Activated T-helper 1 cell treated with anti-CD3 and anti-CD28 coated beads, Interleukin-12 subunit alpha, Interleukin-12 subunit beta, Interleukin-2, Interleukin-4 antibody, amounts not matched to agents 30 ng/mL and 10 ng/mL and 1 ng/mL, durations not matched to agents 14 hours and 24 hours and 36 hours (primary cell): ENCODE data around the gene TTLL5. TPM values are rescaled to one million over a fixed set of nuclear protein-coding genes. Genes with fewer than 3 reads are reported as not detected.

ENCODE experiments used
- DNase-seq: peaks from one replicate; pipeline ENCODE4 v3.0.0; 2021; ENCODE audit warnings: low spot score
- H3K27ac Mint-ChIP-seq: one replicate; pipeline ENCODE4 v1.8.0; 2021; ENCODE audit warnings: mild to moderate bottlenecking, mixed read lengths
- H3K27me3 Mint-ChIP-seq: one replicate; pipeline ENCODE4 v1.8.0; 2022; ENCODE audit warnings: mild to moderate bottlenecking, moderate library complexity, mixed read lengths; ENCODE audit not compliant: insufficient read depth
- H3K36me3 Mint-ChIP-seq: one replicate; pipeline ENCODE4 v1.8.0; 2021; ENCODE audit warnings: low read depth, mixed read lengths
- H3K4me1 Mint-ChIP-seq: one replicate; pipeline ENCODE4 v1.8.0; 2021; ENCODE audit warnings: low read depth, mixed read lengths
- H3K4me3 Mint-ChIP-seq: one replicate; pipeline ENCODE4 v1.8.0; 2021; ENCODE audit warnings: mild to moderate bottlenecking, moderate library complexity, mixed read lengths
- H3K9me3 Mint-ChIP-seq: one replicate; pipeline ENCODE4 v1.8.0; 2021; ENCODE audit warnings: mixed read lengths
- intact Hi-C: fragments of 100-400 bp; cut with micrococcal nuclease; formaldehyde crosslinking; loops from one replicate; pipeline ENCODE4 v1.15.1; 2024
- total RNA-seq: library from RNA; stranded (reverse); gene quantifications from 2 replicates; pipeline ENCODE4 v1.2.3, GENCODE V29; 2022

TTLL5 gene
- total RNA-seq, 1 donor from 2014 or later = 36.2 TPM

DNA sequence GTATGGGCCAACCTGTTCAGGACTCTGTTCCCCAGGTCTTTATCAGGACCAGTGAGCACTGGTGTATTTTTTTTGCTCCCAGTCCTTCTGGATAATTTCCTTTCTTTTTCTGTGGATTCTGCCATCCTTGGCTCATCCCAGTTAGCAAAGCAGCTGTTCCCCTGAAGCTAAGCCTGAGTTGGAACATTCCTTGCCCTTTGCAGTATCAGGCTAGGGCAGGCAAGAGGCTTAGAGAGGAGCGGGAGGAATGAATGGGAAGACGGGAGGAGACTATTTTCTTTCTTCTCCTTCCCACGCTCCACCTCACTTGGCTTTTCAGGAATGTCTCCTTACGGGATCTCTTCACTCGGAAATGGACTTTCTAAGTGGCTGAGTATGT lies 29.6 kb upstream of the TTLL5 start:
- Mint-ChIP-seq H3K27ac (no peak overlapping the region), H3K36me3 (no peaks in the 10 kb centered on the region), H3K4me3 (no peak overlapping the region), H3K4me1 (no peaks in the 10 kb centered on the region), H3K9me3 (no peaks in the 10 kb centered on the region), H3K27me3 (peaks cover under 1% of the 10 kb centered on the region)
- intact Hi-C loops = no loop called here
- no peak for DNase-seq

DNA sequence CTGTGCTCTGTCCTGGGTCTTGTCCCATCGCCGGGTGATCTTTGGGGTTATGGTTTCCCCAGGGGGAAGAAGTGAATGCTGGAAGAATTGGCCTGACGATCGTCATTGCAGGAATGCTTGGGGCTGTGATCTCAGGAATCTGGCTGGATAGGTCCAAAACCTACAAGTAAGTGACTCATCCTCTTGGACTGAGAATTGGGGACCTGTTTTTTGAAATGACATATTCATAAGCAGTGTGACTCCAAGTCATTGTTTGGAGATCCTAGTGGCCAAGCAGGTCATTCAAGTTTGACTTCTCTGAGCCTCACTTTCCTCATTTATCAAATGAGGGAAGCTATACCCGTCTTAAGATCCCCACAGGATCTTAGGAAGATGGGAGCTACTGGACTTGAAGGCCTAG lies 26.2 kb upstream of the TTLL5 start:
- intact Hi-C loops = no loop called here
- Mint-ChIP-seq H3K27me3 (no peaks in the 10 kb centered on the region), H3K4me1 (no peaks in the 10 kb centered on the region), H3K4me3 (no peak overlapping the region), H3K9me3 (no peaks in the 10 kb centered on the region), H3K36me3 (peaks cover 2% of the 10 kb centered on the region), H3K27ac (no peak overlapping the region)
- DNase-seq = no peak

DNA sequence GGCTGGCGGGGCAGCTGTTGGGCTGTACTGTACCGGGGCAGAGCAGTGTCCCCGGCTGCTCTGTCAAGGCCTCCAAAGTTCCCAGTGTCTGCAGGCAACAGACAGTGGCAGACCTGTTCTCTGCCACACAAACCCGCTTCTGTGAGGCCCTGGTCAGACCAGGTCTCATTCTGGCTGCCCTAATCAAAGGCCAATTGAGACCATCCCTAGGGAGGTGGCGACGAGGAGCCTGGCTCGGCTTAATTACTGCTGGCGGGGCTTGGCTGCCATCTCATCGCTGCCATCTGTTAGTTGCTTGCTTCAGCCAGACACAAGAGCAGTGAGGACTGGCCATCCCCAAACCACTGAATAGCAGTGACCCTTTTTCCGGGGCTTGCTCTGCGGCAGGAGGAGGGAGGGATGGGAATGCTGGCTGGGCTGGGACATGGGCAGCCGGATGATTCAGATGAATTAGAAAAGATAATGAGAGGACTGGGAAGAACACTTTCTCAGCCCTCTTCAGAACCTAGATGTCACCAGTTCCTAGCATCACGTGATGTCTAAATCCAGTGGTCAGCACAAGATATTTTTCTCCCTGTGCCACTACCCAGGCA lies 24.9 kb upstream of the TTLL5 start:
- no peak overlapping the region for H3K4me3 Mint-ChIP-seq
- H3K27ac Mint-ChIP-seq = no peak overlapping the region
- no peak for DNase-seq
- no peaks in the 10 kb centered on the region for H3K9me3 Mint-ChIP-seq
- peaks cover 5% of the 10 kb centered on the region for H3K36me3 Mint-ChIP-seq
- intact Hi-C loops = no loop called here
- H3K27me3 Mint-ChIP-seq = no peaks in the 10 kb centered on the region
- H3K4me1 Mint-ChIP-seq = no peaks in the 10 kb centered on the region

DNA sequence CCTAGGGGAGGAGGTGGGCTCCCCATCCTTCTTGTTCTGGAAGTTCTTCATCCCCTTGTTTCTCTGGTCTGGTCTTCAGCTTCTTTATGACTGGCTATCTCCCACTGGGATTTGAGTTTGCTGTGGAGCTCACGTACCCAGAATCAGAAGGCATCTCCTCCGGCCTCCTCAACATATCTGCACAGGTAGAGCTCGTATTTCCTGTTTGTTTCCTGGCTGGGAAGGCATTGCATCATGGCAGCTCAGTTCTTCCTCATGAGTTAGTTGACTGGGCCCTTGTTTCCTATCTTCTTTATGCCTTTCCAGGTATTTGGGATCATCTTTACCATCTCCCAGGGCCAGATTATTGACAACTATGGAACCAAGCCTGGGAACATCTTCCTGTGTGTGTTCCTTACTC lies 20.2 kb upstream of the TTLL5 start:
- Mint-ChIP-seq H3K4me3 (no peak overlapping the region), H3K4me1 (no peaks in the 10 kb centered on the region), H3K27me3 (no peaks in the 10 kb centered on the region), H3K27ac (no peak overlapping the region), H3K9me3 (no peaks in the 10 kb centered on the region), H3K36me3 (peaks cover 12% of the 10 kb centered on the region)
- no peak for DNase-seq
- intact Hi-C loops = no loop called here

DNA sequence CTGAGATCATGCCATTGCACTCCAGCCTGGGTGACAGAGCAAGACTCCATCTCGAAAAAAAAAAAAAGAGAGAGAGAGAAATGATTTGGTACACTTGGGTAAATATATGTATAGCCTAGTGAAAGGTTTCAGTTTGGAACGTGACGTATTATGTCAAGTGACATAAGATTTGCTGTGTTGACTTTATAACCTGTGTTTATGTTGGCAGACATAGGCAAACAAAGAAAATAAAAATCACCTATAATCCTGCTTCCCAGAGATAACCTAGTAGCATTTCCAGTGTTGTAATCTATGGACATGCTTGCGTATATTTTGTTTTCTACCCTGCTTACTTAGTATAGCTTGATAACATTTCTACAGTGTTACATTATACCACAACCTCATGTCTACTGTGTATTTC lies 17.1 kb upstream of the TTLL5 start:
- intact Hi-C loops = no loop called here
- Mint-ChIP-seq H3K27me3 (no peaks in the 10 kb centered on the region), H3K36me3 (peaks cover 13% of the 10 kb centered on the region), H3K9me3 (no peaks in the 10 kb centered on the region), H3K27ac (no peak overlapping the region), H3K4me3 (no peak overlapping the region), H3K4me1 (no peaks in the 10 kb centered on the region)
- DNase-seq = no peak

DNA sequence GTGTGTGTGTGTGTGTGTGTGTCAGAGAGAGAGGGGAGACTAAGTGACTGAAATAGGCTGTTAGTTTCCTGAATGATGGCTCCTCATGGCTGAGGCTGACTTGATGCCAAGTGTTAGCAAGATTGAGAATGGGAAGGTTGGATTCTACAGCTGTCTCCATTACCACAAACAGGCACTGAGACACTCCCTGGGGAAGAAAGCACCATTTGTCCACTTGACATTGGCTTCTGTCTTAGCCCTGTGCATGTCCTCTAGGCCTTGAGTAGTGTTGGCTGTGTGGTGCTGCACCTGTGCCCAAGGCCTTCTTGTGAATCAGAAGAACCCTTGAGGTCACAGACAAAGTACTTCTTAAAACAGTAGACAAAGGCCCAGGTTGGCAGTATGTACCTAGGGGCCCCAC lies 16.0 kb upstream of the TTLL5 start:
- Mint-ChIP-seq H3K9me3 (no peaks in the 10 kb centered on the region), H3K36me3 (peaks cover 21% of the 10 kb centered on the region), H3K4me1 (no peaks in the 10 kb centered on the region), H3K27ac (no peak overlapping the region), H3K4me3 (no peak overlapping the region), H3K27me3 (no peaks in the 10 kb centered on the region)
- no peak for DNase-seq
- intact Hi-C loops = no loop called here

DNA sequence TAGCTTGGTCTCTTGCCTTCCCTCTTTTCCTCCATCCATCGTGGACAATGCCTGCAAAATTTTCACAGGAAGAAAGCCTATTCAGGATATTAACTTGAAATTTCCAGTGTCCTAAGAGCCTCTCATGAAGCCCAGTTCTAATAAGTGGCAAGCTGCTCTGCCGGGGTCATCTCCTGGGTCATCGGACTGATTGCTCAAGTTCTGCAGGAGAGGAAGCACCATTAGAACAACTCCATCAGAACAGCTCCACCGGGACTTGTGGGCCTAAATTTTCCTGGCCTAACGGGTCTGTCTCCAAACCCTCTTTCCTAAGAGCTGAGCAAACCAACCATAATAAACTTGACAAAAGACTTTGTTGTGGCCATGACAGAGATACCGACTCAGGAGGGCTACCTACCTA lies 14.3 kb upstream of the TTLL5 start:
- DNase-seq = no peak
- Mint-ChIP-seq H3K4me1 (no peaks in the 10 kb centered on the region), H3K9me3 (no peaks in the 10 kb centered on the region), H3K36me3 (peaks cover 32% of the 10 kb centered on the region), H3K27ac (no peak overlapping the region), H3K4me3 (no peak overlapping the region), H3K27me3 (no peaks in the 10 kb centered on the region)
- intact Hi-C loops = no loop called here

DNA sequence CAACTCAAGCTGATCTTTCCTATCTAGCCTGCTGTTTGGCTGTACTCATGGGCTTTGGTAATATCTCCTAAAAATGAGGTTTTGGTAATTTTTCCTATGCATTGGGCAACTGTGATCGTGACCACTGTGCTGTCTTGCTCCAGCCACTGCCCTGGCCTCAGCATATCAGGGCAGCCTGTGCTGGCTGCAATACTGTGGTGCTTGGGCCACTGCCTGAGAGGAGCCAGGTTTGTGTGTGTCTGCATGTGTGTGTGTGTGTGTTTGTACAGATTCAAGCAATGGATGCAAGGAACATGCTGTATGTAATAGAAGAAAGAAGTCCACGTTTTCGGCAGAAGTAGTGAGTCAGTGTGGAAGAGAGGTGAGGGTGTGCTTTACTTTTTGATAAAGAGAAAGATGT lies 13.4 kb upstream of the TTLL5 start:
- peaks cover 32% of the 10 kb centered on the region for H3K36me3 Mint-ChIP-seq
- no peak overlapping the region for H3K4me3 Mint-ChIP-seq

DNA sequence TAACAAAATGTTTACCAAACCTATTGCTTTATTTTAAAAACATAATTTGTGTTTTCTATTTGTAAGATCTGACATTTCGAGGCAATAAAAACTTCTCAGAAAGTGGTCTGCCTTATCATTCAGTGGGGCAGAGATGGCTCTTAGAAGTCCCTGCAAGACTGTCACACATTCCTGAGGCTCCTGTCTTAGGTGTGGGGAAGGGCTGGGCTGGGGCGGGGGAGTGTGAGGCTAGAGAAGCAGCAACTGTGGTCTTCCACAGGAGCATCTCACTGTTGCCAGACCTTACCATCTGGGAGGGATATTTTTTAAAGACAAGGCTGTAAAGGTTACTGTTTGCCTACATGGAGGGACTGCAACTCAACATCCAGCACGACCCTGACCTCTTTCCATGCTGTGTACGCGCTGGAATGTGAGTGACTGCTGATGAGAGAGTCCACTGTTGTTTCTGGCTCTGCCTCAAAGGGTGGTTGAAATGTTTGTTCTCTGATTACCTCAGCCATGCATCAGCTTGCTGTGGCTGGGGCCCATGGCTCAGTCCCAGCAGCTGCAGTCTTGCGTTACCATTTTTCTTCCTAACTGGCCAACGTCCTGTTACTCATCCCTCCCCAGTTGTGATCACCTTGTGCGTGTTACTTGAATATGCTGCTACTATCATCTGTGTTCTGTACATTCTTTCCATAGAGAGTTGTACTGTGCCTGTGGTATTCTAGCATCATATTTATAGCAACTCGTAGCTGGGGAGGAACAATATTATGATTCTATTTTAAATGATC lies 12.8 kb upstream of the TTLL5 start:
- Mint-ChIP-seq H3K27me3 (no peaks in the 10 kb centered on the region), H3K36me3 (peaks cover 30% of the 10 kb centered on the region), H3K27ac (no peak overlapping the region), H3K9me3 (no peaks in the 10 kb centered on the region), H3K4me1 (no peaks in the 10 kb centered on the region), H3K4me3 (no peak overlapping the region)
- no peak for DNase-seq
- intact Hi-C loops = no loop called here

More for the DNA sequence above, 13.4 kb upstream of the TTLL5 start:
- Mint-ChIP-seq H3K4me1 (no peaks in the 10 kb centered on the region), H3K27ac (no peak overlapping the region), H3K9me3 (no peaks in the 10 kb centered on the region), H3K27me3 (no peaks in the 10 kb centered on the region)
- intact Hi-C loops = no loop called here
- no peak for DNase-seq

DNA sequence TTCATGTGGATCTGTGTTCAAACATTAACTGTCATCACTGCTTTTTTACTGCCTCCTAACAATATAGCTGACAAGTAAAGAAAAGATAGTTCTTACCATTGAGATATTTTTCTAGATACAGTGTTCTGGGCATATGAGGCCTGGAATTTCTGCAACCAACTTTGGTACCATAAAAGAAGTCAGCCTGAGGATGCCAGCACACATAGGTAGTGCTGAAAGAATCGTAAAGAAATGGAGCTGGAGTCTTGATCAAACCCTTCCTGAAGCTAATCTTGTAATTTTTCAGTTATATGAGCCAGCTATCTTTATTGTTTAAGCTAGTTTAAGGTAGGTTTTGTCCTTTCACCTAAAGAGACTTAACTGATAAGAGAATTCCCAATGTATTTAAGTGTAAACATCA lies 11.7 kb upstream of the TTLL5 start:
- peaks cover 5% of the 10 kb centered on the region for H3K4me1 Mint-ChIP-seq
- H3K4me3 Mint-ChIP-seq = no peak overlapping the region
- H3K27me3 Mint-ChIP-seq = no peaks in the 10 kb centered on the region
- H3K9me3 Mint-ChIP-seq = no peaks in the 10 kb centered on the region
- no peak overlapping the region for H3K27ac Mint-ChIP-seq
- intact Hi-C loops = no loop called here
- no peak for DNase-seq
- peaks cover 31% of the 10 kb centered on the region for H3K36me3 Mint-ChIP-seq

DNA sequence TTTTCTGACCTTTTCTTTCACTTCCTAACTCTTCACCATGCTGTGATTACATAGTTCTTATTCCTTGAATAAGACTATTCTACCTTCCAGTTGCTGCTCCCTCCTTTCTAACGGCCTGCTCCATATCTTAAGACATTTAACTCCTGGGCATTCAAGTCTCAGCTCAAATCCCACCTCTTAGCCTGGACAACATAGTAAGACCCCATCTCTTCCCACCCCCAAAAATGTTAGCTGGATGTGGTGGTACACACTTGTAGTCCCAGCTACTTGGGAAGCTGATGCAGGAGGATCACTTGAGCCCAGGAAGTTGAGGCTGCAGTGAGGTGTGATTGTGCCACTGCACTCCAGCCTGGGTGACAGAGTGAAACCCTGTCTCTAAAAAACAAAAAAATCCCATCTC lies 11.3 kb upstream of the TTLL5 start:
- no peaks in the 10 kb centered on the region for H3K9me3 Mint-ChIP-seq
- DNase-seq = no peak
- no peaks in the 10 kb centered on the region for H3K27me3 Mint-ChIP-seq
- no peak overlapping the region for H3K4me3 Mint-ChIP-seq
- peaks cover 32% of the 10 kb centered on the region for H3K36me3 Mint-ChIP-seq
- H3K27ac Mint-ChIP-seq = no peak overlapping the region
- intact Hi-C loops = no loop called here
- peaks cover 5% of the 10 kb centered on the region for H3K4me1 Mint-ChIP-seq

DNA sequence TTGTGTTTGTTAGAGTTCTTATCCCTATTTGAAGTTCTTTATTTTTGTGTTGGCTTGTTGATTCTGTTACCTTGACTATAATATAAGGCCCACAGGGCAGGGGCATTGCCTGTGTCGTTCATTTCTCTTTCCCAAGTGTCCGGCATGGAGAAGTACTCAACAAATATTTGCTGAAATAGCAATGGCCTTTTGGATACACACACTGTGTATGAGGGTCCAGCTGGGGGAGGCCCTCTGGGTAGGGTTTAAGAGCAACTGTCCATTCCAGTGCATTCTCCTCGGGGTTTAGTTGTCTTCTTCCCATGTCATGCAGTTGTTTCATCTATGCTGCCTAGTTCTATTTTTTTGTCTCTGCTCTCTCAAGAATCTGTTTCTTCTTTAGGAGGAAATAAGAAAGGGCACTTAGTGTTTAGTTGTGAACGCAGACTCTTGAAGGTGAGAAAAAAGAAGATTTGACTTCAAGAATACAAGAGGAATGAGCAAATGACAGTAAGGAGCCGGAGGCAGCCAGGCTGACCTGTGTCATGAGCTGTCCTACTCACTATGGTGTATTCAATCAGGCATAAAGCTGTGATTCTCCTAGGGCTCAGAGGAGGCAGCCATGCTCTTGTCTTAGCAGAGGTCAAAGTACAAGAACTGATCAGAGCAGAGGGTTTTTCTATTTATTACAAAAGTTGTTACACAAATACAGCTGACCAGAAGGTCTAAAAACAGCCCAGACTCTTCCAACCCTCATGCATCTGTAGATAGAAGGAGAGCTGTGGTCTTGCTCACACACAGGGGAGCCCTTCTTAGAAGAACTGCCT lies 10.6 kb upstream of the TTLL5 start:
- peaks cover 35% of the 10 kb centered on the region for H3K36me3 Mint-ChIP-seq
- H3K27ac Mint-ChIP-seq = peak overlapping the region; percentile 5
- no peaks in the 10 kb centered on the region for H3K9me3 Mint-ChIP-seq
- no peaks in the 10 kb centered on the region for H3K27me3 Mint-ChIP-seq
- H3K4me1 Mint-ChIP-seq = peaks cover 5% of the 10 kb centered on the region
- DNase-seq = no peak
- H3K4me3 Mint-ChIP-seq = no peak overlapping the region
- intact Hi-C loops = no loop called here

DNA sequence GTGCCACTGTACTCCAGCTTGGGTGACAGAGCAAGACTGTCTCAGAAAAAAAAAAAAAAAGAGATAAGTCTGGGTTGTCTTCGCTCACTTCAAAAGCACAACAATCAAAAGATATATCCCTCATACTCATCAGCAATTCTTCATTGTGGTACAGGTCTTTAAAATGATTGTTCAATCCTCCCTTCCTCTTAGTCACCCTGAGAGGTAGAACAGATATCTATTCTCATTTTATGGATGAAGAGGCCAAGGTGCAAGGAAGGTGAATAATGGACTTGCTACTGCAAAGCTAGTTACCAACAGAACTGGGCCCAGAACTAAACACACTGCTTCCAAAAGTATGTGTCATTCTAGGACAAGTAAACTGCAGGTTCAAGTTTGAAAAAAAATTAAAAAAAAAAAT lies 7.5 kb upstream of the TTLL5 start:
- Mint-ChIP-seq H3K27ac (no peak overlapping the region), H3K4me3 (no peak overlapping the region), H3K9me3 (no peaks in the 10 kb centered on the region), H3K4me1 (peaks cover 16% of the 10 kb centered on the region), H3K36me3 (peaks cover 34% of the 10 kb centered on the region), H3K27me3 (no peaks in the 10 kb centered on the region)
- intact Hi-C loops = no loop called here
- no peak for DNase-seq
